Cardiac ventricle fibroblast (primary cell): ENCODE data around the gene RARS1. TPM values are rescaled to one million over a fixed set of nuclear protein-coding genes. Genes with fewer than 3 reads are reported as not detected.

Experiments
- total RNA-seq: library from RNA; depleted of rRNA; stranded (reverse); fragments of >200 nt; gene quantifications from 2 replicates; pipeline ENCODE4 v1.2.3, GENCODE V29; 2015

Gene RARS1
- 81.3 and 86.7 TPM in 2 replicates for total RNA-seq

GRCh38 chr5:168486136-168486879 is at the start of gene RARS1:
TSS of gene RARS1 (plus strand) at chr5:168486471. CDS start at chr5:168486499, 28 bp downstream.

GRCh38 chr5:168528521-168529373 is 42.5 kb downstream of the RARS1 start, which contains the start of gene FBLL1:
TSS of gene FBLL1 (plus strand) at chr5:168529305. CDS start at chr5:168529505, 200 bp downstream.

Other genes with a start within 250 kb of the RARS1 start
- gene WWC1, start 194.8 kb upstream of the RARS1 start, total RNA-seq = 2.9 and 7.6 TPM in 2 replicates
- gene FBLL1, start 42.8 kb downstream of the RARS1 start, total RNA-seq = 0.29 and 0.56 TPM in 2 replicates
- gene PANK3, start 92.9 kb downstream of the RARS1 start, total RNA-seq = 20.0 and 25.1 TPM in 2 replicates